Measurements from ENCODE around the gene PARD6G. TPM values are rescaled to one million over a fixed set of nuclear protein-coding genes. Genes with fewer than 3 reads are reported as not detected.
"Not testable (repeated sequence)": the region's sequence is repeated elsewhere in the genome, so short reads cannot be mapped to it uniquely, and the experiment has no call there.

The PARD6G gene
- polyA plus RNA-seq, 3 donors: 0.78 to 3.6 (median 2.3) TPM

DNA sequence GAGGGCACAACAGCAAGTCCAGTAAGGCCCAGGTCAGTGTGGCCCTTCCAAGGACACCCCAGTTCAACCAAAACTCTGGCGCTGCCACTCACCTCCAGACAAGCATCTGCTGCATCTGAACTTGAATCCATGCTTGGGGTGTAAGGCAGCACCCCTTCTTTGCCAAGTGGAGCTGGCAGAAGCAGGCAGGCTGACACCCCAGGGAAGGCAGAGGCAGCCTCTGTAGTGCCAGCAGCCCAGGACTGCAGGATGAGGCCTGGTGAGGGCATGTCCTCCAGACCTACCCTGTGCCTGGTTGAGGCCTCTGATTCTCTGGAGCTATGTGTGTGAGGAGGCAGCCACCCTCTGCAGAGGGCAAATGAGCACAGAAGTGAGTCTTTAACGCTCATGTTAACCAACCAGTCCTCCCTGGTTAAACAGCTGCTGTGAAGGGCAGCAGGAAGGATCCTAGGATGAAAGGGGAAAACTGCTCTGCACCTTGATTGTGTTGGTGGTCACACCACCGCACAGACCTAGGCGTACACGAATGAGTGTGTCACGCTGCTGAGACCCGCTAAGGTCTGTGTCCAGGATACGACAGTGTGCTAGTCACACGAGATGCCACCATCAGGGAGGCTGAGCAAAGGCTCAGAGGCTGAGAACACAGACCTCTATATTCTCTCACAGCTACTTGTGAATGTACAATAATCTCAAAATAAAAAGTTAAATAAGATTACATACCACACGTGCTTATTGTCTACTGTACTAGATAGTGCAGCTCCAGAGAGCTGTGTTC is 2.2 kb downstream of the PARD6G start:
- WGBS, 3 donors: 76 to 85% (median 77%) methylated on average over 10 of the region's 10 CpGs
- H3K27ac ChIP-seq (ENCODE audit: low read depth, low read length): no peak overlapping the region

DNA sequence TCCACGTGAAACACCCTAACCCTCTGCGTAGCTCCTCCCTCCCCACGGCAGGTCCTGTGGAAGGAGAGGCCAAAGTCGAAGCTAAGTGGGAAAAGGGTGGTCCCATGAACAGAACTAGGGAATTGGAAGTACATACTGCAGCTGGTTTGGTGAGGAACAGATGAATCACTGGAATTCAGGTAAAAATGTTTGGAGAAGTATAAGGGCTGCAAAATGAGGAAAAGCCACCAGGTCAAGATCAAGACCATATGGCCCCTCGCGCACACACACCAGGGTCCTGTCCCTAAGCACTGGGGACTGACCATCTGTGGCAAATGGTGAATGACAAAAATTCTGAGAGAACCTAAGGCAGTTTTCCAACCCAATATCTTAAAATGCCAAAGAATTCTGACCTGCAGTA is 3.1 kb downstream of the PARD6G start:
- 81 to 90% (median 82%) methylated on average over 6 of the region's 6 CpGs for WGBS, 3 donors
- H3K27ac ChIP-seq (ENCODE audit: low read depth, low read length): no peak overlapping the region

DNA sequence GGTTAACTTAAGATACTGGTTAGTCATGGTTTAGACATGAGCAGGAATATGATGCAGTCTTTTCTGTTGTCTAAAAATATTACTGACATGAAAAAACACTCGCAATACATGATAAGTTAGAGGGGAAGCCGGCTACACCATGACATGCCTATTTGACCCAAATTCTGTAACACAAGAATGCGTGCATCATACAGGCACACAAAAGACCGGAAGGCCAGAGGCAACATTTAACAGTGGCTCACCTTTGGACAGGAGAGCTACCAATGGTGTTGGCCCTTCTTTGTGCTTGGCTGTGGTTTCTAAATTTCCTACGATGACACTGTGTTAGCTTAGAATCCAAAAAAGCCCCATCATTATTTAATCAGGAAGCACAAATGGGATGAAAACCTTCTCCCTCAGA is 4.1 kb downstream of the PARD6G start:
- WGBS, 3 donors: 83 to 86% (median 85%) methylated on average over 5 of the region's 5 CpGs
- H3K27ac ChIP-seq (ENCODE audit: low read depth, low read length): no peak overlapping the region

DNA sequence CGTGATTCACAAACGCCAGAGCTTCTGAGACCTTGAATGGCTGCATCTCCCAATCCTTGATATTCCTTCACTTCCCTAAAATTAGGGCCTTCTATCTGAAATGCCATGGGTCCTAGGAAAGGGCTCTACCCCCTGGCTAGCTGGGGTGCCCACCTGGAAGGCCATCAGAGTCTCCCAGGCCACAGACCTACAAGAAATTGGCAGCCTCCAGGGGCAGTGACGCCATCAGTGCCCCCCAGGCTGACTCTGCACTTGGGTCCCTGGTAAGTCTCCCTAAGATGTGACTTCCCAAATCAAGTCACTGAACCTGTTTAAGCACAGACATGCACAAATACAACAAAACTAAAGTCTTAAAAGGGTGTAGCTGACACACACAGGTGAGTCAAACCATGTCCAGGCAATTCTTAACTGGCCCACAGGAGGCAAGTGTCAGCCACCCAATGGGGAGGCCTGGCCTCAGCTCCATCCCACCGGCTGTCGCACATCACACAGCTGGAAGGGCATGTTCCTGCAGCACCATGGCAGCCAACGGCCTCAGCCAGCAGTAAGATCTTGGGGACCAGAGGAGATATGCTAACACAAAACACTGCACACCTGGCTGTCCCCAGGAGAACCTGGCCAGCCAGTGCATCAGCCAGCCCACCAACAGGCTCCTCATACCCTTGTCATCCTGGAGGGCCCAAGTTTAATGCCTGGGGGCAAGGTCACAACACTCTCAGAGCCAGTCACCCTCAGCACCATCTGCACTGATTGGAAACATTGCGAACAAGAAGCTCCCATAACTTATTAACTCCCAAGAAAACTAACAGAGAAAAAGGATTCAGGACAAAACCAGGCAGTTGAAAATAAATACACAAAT is 5.2 kb downstream of the PARD6G start:
- no peak overlapping the region for H3K27ac ChIP-seq (ENCODE audit: low read depth, low read length)
- 83 to 91% (median 87%) methylated on average over 7 of the region's 7 CpGs for WGBS, 3 donors

DNA sequence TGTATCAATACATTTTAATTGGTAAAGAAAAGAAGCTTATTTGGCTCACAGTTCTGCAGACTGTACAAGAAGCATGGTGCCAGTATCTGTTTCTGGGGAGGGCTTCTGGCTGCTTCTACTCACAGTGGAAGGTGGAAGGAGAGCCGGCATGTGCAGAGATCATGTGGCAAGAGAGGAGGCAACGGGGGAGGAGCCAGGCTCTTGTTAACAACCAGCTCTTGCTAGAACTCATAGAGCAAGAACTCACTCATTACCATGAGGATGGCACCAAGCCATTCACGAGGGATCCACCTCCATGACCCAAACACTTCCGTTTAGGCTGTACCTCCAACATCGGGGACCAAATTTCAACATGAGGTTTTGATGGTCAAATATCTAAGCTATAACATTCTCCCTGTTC is 7.5 kb downstream of the PARD6G start:
- 74 to 80% (median 75%) methylated on average over 5 of the region's 5 CpGs for WGBS, 3 donors
- H3K27ac ChIP-seq (ENCODE audit: low read depth, low read length): no peak overlapping the region

DNA sequence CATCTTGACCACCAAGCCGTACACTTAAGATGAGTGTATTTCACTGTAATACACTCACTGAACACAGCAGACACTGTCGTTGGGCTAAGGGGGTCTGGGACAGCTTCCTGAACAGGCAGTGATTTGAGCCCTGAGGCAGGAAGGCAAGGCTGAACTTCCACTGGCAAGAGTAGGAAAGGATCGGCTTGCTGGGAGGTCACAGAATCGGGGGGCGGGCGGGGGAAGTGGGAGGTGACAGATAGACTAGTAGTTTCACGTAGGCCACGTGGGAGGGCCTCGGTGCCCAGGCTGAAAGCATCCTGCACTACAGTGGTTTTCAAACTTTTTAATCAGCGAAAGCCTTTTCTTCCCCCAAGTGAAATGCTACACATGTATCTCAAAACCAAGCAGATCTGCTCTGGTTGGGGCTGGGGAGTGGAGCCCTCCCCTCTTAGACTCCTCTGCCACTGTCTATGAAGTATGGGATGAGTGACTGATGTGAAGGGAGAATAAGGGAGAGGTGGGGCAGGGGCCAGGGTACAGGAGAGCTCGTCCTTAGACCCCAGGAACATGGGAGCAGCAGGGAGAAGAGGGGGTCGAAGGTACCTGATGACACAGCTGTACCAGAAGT is 8.6 kb downstream of the PARD6G start:
- 78 to 87% (median 81%) methylated on average over 12 of the region's 12 CpGs for WGBS, 3 donors
- H3K27ac ChIP-seq (ENCODE audit: low read depth, low read length): no peak overlapping the region

DNA sequence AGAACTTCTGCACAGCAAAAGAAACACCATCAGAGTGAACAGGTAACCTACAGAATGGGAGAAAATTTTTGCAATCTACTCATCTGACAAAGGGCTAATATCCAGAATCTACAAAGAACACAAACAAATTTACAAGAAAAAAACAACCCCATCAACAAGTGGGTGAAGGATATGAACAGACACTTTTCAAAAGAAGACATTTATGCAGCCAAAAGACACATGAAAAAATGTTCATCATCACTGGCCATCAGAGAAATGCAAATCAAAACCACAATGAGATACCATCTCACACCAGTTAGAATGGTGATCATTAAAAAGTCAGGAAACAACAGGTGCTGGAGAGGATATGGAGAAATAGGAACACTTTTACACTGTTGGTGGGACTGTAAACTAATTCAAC is 9.8 kb downstream of the PARD6G start:
- H3K27ac ChIP-seq (ENCODE audit: low read depth, low read length): not testable (repeated sequence)

DNA sequence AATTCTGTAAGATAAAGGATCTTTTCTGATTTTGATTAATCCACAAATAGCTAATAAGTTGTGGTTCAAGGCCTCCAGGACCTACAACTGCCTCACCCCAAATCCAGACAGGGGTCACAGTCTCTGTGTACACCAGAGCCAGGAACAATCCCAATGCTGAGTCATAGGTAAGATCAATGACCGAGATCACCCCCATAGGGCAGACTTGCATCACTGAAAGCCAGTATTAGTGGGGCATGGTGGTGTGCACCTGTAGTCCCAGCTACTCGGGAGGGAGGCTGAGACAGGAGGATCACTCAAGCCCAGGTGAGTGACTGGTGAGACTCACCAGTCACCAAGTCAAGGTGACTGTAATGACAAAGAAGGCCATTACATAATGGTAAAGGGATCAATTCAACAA is 12.9 kb downstream of the PARD6G start:
- H3K27ac ChIP-seq (ENCODE audit: low read depth, low read length): no peak overlapping the region
- WGBS, 3 donors: 89 to 95% (median 92%) methylated on average over 2 of the region's 2 CpGs

DNA sequence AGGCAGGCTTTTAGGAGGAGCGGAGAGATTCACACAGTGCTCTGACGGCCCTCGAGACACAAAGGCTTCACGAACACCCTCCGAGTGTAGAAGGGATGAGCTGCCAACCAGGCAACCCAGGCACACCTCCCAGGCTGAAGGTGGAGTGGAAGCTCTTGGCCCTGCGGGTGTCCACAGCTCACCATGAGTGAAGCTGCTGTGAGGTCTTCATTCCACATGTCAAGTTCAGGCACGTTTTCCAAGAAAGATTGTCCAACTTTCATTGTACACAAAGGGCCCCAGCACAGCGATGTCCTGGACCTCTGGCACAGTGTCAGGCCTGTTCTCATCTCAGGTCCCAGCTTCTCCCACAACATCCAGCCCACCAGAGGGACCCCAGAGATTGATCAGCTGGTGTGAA is 13.4 kb downstream of the PARD6G start:
- H3K27ac ChIP-seq (ENCODE audit: low read depth, low read length): no peak overlapping the region
- 84 to 88% (median 85%) methylated on average over 8 of the region's 8 CpGs for WGBS, 3 donors

DNA sequence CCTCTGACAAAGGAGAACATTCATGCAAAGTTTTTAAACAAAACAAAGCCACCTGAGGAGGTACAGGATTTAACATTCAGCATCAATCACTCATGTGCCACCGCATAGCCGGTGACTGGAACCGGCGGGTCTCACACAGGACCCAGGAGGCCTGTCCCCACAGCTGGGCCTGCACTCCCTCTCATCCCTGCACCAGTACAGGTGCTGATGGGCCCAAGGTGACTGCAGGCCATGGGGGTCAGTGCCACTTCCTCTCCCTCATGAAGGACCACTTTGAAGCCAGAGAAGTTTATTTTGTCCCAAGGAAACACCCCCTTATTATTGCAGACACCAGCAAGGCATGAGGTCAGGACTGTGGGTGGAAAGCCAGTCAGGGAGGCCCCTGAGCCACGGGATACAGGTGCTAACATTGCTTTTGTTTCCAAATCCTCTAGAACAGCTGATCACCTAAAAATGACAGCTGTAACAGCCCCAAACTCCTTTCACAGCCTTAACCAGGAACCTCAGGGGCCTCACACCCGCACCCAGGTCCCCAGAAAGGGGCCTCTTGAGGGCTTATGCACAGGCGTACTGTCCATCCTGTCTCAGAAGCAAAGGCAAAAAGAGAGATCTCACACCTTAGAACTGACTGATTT is 14.0 kb downstream of the PARD6G start:
- 79 to 87% (median 87%) methylated on average over 7 of the region's 7 CpGs for WGBS, 3 donors
- H3K27ac ChIP-seq (ENCODE audit: low read depth, low read length): no peak overlapping the region

DNA sequence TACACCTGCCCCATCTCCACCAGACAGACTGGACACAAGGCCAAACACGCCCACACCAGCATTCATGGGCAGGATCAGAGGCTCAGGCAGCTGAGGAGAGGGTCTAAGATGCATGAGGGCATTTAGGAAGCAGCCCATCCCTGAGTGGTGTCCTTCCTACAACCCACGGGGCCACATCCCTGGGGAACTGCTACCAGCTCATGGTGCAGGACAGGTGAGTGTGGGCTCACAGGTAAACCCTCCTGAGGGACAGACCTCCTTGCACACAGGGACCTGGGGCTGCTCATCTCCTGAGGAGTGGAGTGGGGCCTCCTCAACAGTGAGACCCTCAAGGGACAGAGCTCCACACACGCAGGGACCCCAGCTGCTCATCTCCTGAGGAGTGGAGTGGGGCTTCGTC is 14.6 kb downstream of the PARD6G start:
- no peak overlapping the region for H3K27ac ChIP-seq (ENCODE audit: low read depth, low read length)
- 86 to 91% (median 88%) methylated on average over 4 of the region's 4 CpGs for WGBS, 3 donors

DNA sequence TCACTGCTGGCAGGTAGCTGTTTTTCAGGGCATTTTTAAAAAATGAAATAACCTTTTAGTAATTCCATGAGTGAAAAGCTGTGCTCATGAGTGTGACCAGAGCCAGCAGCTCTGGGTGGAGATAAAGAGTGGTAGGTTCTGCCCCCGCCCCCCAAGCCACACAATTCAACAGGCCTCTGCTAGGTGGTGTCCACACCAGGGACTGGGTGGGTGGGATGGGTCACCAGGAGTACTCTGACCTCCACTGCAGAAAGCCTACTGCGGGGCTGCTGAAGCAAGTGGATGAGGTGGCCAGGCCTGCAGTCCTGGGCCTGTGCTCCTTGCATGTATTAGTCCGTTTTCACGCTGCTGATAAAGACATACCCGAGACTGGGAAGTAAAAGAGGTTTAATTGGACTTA is 15.3 kb downstream of the PARD6G start:
- WGBS, 3 donors: 89 to 94% (median 93%) methylated on average over 5 of the region's 5 CpGs

DNA sequence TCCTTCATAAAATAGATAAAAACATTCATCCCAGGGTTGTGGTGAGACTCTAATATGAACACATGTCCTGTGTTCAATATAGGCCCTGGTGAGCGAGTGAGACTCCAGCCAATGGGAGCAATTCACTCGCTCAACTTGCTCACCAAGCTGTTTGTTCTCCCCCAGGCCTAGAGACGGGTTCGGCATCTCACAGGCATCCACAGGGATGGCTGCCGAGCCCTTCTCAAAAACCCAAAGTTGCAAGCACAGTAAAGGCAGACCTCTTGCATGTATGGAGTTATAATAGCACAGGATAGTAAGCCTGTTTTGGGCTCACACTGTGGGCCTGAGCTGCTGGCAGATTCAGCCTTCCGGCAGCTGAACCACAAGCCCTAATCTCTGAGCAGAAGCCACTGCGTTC is 15.7 kb downstream of the PARD6G start:
- 91 to 94% (median 94%) methylated on average over 7 of the region's 7 CpGs for WGBS, 3 donors
- H3K27ac ChIP-seq (ENCODE audit: low read depth, low read length): no peak overlapping the region

More for the DNA sequence above, 15.3 kb downstream of the PARD6G start:
- no peak overlapping the region for H3K27ac ChIP-seq (ENCODE audit: low read depth, low read length)

DNA sequence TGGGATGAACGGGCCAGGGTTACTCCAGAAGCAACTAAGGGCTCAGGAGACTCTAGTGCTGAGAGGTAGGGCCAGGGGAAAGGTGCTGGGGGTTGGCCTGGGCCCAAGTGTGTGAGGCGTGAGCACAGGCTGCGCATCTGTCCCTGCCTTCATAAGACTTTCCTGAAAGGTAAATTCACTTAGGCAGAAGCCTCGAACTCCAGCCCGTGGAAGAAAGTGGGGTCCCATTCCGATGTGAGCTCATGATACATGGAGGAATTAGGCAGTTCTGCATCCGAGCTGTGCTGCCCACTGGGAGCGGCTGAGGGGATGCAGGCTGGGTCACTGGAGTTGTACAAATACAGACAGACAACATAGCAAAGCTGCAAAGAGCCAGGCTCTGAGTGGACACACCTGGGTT is 16.2 kb downstream of the PARD6G start:
- 88 to 94% (median 92%) methylated on average over 8 of the region's 8 CpGs for WGBS, 3 donors
- H3K27ac ChIP-seq (ENCODE audit: low read depth, low read length): no peak overlapping the region

DNA sequence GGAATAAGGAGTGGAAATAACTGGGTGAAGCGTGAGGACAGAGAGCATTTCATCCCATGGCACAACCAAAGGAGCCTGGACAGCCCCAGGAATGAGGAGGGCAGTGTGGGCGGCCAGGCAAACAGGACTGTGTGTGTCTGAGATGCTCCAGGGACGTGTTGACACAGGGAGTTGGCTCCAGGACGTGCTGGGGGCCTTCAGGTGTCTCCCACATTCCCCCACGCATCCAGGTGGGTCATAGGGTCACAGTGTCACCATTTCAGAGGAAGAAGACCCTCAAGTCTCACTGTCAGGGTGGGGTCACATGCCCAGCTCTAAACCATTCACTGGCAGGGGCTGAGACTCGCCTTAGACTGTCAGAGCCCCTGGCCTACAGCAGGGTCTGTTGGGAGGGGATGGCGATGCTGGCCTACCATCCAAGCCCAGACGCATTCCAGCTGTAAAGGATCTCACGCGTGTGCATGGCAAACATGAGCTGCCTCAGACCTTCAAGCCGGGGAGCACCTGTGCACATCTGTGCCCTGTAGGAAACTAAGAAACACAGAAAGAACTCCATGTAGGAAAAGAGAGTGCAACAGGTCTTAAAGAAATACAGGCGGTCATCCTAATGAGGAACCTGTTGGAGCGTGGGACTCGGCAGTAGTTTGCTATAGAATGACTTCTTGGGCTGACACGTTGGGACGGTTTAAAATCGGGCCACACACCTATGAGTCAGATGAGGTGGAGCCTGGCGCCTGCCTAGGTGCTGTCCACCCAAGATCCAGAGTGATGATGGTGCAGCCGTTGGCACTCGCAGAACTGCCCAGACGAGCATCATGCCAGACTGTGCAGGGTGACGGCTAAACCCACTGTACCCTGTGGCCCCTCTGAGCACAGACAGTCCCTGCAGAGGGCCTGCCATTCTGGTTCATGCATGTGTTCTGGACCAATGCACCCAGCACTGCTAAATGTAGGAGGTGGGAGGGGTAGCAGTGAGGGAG is 17.3 kb downstream of the PARD6G start:
- H3K27ac ChIP-seq (ENCODE audit: low read depth, low read length): no peak overlapping the region
- 92 to 93% (median 92%) methylated on average over 22 of the region's 22 CpGs for WGBS, 3 donors

DNA sequence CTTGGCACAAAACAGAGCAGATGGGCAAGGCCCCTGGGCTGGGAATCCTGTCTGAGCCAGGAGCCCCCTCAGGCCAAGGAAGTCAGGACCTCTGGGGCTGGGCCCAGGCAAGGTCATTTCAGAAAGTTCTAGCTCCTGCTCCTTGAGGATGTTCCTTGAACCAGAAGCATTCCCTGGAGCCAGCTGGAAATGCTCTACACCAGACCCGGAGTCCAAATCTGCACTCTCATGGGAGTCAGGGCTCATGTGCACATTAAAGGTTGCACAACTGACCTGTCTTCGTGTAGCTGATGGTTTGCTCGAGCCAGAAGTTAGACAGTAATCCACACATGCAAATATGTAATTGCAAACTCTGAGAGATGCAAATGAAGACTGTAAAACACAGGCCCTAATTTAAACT is 18.0 kb downstream of the PARD6G start:
- H3K27ac ChIP-seq (ENCODE audit: low read depth, low read length): no peak overlapping the region
- WGBS, 3 donors: 44 to 74% (median 47%) methylated on average over 3 of the region's 3 CpGs

DNA sequence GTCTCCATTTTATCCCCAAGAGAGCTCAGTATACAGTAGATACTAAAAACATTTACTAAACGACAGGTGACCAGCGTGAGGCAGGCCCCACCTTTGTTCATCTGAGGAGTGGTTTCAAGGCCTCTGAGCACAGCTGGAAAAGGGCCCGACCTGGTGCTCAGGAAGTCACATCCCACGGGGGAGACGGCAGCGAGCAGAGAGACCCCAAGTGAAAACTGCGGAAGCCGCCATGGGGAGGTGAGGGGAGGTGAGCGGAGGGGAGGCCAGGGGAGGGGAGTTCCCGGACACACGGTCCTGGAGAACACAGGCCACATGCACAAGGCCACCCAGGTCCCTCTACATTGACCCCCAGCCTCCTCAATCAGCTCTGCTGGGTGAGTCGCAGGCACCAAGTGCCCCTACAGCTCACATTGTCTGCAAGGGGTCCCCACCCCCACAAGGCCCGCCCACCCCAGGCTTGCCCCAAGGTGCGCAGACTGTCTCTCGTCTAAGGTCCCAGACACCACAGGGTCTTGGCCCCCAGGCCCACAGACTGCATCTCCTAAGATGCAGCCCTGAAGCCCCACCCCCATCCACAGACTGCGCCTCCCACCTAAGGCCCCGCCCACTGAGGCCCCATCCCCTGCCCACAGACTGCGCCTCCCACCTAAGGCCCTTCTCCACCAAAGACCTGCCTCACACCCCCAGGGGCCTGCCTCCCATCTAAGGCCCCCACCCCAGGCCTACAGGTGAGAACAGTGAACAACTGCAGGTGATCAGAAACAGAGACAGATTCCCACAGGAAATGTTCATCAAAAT is 19.1 kb downstream of the PARD6G start:
- 80 to 90% (median 86%) methylated on average over 18 of the region's 18 CpGs for WGBS, 3 donors
- no peak overlapping the region for H3K27ac ChIP-seq (ENCODE audit: low read depth, low read length)
